AG09309 (cell line): ENCODE measurements around the gene LRMDA.

Experiments used
- DNase-seq: peaks from one replicate; pipeline ENCODE4 v3.0.0-alpha.2; 2010; ENCODE audit warnings: low read depth
- H3K4me3 ChIP-seq: 2 replicates; pipeline ENCODE4 v1.5.1; 2011; ENCODE audit warnings: mild to moderate bottlenecking, low read depth, low read length, moderate library complexity; ENCODE audit not compliant: control insufficient read depth
- CTCF ChIP-seq: IDR thresholded peaks from 2 replicates; pipeline ENCODE4 v1.5.1; 2011; ENCODE audit warnings: mild to moderate bottlenecking, low read depth, low read length, inconsistent platforms; ENCODE audit not compliant: insufficient read depth, control insufficient read depth; ENCODE audit errors: missing control alignments

Gene LRMDA

GRCh38 chr10:75866300-75866625 lies 434.8 kb downstream of the LRMDA start:
- DNase-seq, result no peak
- no peak overlapping the region for H3K4me3 ChIP-seq
- no peak for TF ChIP-seq CTCF

GRCh38 chr10:75866731-75867130 lies 435.3 kb downstream of the LRMDA start:
- no peak for DNase-seq
- no peak overlapping the region for H3K4me3 ChIP-seq
- no peak for TF ChIP-seq CTCF

GRCh38 chr10:75868574-75868973 lies 437.1 kb downstream of the LRMDA start:
- no peak for DNase-seq
- no peak overlapping the region for H3K4me3 ChIP-seq
- no peak for TF ChIP-seq CTCF

GRCh38 chr10:75870039-75870645 lies 438.7 kb downstream of the LRMDA start:
- no peak for DNase-seq
- TF ChIP-seq CTCF, result no peak

GRCh38 chr10:75875740-75876139 lies 444.3 kb downstream of the LRMDA start:
- TF ChIP-seq CTCF, result no peak
- DNase-seq, result no peak

More at GRCh38 chr10:75870039-75870645, 438.7 kb downstream of the LRMDA start:
- H3K4me3 ChIP-seq, result no peak overlapping the region

GRCh38 chr10:75876710-75877109 lies 445.3 kb downstream of the LRMDA start:
- DNase-seq, result no peak
- no peak for TF ChIP-seq CTCF
- H3K4me3 ChIP-seq, result no peak overlapping the region

More at GRCh38 chr10:75875740-75876139, 444.3 kb downstream of the LRMDA start:
- no peak overlapping the region for H3K4me3 ChIP-seq

- DNase-seq, result no peak
Observed at GRCh38 chr10:75877877-75878276, 446.5 kb downstream of the LRMDA start.

More at GRCh38 chr10:75877877-75878276, 446.5 kb downstream of the LRMDA start:
- H3K4me3 ChIP-seq, result no peak overlapping the region
- TF ChIP-seq CTCF, result no peak
